ENCODE measurements around the gene MADCAM1.
"Not testable (repeated sequence)": the region's sequence is repeated elsewhere in the genome, so short reads cannot be mapped to it uniquely, and the experiment has no call there.

The MADCAM1 gene

DNA sequence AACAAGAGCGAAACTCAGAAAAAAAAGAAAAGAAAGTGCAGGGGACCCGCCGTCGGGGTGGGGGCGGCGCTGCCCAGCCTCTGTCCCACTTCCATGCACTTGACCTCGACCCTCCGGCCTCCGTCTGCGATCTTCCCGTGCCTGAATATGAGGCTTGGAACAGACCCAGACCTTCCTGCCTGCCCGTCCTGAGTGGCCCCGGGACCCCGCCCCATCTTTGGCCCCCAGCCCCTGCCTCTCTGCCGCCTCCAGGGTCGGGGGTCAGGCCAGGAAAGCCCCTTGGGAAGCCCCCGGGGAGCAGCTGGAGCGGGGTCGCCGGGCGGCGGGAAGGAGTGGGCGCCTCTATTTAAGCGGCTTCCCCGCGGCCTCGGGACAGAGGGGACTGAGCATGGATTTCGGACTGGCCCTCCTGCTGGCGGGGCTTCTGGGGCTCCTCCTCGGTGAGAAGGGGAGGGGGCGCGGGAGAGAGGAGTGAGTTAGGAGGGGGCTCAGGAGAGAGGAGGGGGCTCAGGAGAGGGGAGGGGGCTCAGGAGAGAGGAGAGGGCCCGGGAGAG lies at the start of gene MADCAM1:
Gene MADCAM1 (plus strand): TSS at position 375 of the 554 bp plus-strand sequence. CDS start 14 bp downstream, at position 389.
- no peak for DNase-seq

DNA sequence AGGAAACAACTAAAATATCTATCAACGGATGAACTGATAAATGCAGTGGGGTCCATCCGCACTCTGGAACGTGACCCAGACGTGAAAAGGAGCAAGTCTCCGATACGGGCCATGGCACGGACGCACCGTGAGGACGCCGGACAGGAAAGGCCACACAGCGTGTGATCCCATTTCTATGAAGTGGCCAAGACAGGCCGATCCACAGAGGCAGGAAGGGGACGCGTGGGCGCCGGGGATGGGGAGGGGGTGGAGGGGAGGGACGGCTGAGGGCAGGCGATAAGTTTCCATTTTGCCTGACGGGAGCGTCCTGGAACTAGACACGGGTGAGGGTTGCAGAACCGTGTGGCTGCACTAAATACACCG lies 49.2 kb upstream of the MADCAM1 start:
- DNase-seq = no peak

DNA sequence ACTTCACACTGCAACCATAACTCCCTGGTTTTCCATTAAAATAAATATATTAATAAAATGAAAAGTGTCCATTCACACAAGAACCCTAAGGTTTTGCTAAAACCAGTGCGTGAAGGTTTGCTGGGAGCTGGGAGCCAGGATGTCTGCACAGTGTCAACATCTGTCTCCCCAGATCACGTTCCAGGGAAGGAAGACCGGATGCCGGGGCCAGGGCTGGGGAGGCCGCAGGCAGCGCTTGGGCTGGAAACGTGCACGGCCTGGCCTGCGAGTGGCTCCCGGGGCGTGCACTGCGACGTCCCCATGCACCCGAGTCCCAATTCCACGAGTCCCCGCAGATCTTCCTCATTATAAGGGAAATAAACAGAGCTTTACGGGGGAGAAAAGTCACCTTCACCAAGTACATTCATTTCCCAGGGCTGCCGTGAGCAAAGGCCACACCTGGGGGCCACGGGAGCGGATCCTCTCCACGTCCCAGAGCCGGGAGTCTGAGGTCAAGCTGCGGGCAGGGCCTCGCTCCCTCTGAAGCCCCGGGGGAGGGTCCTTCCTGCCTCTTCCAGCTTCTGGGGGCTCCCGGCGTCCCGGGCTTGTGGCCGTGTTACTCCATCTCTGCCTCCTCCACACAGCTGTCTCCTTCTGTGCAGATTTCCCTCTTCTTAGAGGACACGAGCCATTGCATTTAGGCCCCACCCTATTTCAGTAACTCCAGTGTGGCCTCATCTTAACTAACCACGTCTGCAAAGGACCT lies 48.3 kb upstream of the MADCAM1 start:
- DNase-seq = no peak

DNA sequence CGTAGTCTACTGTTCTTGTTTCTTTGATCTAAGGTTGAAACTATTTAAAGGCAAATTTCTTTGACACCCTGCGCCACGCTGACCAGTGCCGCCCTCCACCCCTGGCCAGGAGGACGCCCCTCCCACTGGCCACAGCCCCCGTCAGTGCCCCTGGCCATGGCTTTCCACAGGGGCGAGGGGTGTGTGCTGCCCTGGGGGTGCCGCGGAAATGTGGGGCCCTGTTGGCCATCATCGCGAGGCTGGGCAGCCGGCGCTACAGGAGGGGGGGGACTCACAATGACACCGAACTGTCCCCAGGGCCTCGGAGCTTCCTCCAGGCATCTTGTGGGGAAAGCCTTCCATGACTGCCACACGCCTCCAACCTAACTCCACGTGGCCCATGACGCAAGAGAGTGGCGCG lies 46.4 kb upstream of the MADCAM1 start:
- DNase-seq = no peak

DNA sequence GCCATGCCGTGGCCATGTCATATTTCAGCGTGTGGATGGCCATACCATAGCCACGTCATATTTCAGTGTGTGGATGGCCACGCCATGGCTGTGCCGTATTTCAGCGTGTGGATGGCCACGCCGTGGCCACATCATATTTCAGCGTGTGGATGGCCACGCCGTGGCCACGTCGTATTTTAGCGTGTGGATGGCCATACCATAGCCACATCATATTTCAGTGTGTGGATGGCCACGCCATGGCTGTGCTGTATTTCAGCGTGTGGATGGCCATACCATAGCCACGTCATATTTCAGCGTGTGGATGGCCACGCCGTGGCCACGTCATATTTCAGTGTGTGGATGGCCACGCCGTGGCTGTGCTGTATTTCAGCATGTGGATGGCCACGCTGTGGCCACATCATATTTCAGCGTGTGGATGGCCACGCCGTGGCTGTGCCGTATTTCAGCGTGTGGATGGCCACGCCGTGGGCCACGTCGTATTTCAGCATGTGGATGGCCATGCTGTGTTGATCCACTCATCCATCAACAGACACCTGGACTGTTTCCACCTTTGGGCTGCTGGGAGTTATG lies 45.3 kb upstream of the MADCAM1 start:
- not testable (repeated sequence) for DNase-seq

DNA sequence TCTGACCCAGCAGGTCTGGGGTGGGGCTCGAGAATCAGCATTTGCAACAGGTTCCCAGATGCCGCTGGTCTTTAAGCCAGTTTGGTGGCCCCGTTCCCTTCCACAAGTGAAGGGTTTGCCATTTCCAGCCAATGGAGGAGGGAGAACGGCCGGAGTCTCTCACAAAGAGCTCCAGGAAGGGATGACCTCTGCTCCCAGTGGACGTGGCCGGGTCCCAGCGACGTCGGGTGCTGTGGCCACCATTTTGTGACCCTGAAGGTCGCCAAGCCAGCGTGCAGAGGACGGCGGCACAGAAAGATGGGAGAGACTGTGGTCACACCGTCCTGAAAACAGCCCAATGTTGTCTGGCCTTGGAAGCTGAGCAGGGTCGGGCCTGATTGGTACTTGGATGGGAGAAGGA lies 43.5 kb upstream of the MADCAM1 start:
- no peak for DNase-seq

DNA sequence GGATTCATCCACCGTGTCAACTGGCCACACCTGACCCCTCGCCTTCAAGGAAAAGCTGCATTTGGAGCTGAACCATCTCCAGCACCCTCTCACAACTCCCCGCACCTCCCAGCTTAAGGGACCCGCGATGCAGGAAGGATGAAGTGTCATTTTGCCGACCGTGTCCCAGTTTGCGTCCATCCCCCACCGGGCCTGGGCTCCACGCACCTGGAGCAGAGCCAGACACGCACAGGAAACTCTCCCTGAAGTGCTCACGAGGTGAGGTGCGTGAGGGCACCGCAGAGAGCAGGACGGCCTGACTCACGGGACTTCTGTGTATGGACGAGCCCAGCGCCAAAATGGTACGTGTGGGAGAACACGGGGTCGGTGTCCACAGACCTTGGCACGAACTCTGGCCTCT lies 42.7 kb upstream of the MADCAM1 start:
- DNase-seq = no peak

DNA sequence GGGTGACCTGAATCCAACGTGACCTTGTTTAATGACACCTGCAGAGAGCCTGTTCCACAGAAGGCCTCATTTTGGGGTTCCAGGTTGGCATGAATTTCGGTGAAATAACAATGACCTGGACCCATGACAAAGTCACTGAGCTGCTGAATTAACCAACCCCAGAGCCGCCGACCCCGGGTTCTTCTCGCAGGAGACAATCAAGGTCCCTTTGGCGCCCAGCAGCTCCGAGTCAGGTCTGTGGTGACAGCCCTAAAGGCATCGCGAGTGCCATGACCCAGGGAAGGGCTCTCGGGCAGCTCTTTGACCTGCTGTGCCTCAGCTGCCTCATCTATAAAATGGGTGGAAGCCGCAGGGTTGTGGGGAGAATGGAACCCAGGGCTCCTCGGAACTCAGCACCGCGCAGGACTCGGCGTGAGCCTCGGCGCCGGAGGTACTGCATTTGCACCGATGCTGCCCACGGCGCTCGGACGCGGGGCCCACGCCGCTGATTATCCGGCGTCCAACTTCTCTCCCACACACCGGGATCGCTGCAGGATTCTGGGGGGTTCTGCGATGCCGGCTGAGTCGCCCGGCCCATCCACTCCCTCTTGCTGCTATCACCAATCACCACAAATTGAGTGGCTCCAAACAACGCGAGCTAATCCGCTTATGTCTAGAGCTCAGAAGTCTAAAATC lies 41.1 kb upstream of the MADCAM1 start:
- no peak for DNase-seq

DNA sequence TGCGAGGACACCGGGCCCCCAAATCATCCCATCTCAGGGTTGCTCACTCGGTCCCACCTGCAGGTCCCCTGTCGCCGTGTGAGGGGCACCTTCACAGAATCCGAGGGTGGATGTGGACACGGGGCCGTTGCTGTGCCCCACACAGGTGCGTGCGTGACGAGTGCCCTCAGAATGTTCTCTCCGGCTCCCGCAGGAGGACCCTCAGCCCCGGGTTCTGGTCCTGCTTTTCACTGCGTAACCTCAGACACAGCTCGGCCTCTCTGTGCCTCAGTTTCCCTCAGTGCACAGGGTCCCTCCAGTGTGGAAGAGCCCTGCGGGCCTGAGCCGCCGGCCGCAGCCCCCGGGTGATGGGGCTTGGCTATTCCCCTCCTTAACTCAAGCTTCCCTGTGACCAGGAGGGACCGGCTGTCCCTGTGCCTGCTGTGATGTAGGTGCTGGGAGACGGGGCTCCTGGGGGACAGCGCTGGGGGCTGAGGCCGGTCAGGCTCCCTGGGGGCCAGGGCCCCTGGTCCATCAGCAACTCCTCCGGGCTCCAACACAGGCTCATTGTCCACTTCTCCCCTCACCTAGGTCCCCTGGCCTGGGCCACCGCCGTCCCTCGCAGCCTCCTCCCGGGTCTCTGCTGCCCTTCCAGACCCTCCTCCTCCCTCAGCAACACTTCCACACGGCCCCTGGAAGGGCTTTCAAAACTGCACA lies 40.3 kb upstream of the MADCAM1 start:
- no peak for DNase-seq

DNA sequence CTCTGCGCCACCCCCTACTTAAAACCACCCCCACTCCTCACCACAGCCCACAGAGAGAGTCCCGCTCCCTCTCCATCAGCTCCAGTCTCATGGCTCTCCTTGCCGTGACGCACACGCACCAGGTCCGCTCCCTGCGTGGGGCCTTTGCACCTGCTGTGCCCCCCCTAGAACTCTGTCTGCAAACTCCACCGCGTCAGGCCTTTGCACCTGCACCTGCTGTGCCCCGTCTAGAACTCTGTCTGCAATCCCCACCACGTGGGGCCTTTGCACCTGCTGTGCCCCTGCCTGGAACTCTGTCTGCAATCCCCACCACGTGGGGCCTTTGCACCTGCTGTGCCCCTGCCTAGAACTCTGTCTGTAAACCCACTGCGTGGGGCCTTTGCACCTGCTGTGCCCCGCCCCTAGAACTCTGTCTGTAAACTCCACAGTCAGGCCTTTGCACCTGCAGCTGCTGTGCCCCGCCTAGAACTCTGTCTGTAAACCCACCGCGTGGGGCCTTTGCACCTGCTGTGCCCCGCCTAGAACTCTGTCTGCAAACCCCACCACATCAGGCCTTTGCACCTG lies 39.7 kb upstream of the MADCAM1 start:
- DNase-seq = no peak

DNA sequence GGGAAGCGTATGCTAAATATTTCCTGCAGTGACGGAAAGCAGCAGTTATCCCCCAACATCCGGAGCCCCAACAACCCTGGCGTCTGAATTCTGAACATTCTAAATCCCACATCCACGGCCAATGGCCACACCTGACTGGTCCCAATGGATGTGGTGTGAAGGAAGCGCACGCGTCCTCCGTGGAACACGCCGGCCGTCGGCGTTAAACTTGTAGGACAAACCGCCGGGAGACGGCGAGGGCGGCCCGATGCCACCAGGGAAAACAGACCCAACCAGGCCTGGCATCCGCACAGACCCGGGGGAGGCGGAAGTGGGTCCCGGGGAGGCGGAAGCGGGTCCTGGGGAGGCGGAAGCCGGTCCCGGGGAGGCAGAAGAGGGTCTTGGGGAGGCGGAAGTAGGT lies 38.6 kb upstream of the MADCAM1 start:
- DNase-seq = no peak

DNA sequence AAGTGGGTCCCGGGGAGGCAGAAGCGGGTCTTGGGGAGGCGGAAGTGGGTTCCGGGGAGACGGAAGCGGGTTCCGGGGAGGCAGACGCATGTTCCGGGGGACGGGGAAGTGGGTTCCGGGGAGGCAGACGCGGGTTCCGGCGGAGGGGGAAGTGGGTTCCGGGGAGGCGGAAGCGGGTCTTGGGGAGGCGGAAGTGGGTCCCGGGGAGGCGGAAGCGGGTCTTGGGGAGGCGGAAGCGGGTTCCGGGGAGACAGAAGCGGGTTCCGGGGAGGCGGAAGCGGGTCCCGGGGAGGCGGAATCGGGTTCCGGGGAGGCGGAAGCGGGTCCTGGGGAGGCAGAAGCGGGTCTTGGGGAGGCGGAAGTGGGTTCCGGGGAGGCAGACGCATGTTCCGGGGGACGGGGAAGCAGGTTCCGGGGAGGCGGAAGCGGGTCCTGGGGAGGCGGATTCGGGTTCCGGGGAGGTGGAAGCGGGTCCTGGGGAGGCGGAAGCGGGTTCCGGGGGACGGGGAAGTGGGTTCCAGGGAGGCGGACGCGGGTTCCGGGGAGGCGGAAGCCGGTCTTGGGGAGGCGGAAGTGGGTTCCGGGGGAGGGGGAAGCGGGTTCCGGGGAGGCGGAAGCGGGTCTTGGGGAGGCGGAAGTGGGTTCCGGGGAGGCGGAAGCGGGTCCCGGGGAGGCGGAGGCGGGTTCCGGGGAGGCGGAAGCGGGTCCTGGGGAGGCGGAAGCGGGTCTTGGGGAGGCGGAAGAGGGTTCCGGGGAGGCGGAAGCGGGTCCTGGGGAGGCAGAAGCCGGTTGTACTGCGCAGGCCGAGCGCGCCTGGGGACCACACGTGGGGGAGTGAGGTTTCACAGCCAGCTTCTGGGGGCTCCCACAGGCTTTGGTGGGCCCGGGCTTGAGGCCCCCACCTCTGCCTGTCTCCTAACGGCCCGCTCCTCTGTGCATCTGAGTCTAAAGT lies 37.9 kb upstream of the MADCAM1 start:
- DNase-seq = no peak

DNA sequence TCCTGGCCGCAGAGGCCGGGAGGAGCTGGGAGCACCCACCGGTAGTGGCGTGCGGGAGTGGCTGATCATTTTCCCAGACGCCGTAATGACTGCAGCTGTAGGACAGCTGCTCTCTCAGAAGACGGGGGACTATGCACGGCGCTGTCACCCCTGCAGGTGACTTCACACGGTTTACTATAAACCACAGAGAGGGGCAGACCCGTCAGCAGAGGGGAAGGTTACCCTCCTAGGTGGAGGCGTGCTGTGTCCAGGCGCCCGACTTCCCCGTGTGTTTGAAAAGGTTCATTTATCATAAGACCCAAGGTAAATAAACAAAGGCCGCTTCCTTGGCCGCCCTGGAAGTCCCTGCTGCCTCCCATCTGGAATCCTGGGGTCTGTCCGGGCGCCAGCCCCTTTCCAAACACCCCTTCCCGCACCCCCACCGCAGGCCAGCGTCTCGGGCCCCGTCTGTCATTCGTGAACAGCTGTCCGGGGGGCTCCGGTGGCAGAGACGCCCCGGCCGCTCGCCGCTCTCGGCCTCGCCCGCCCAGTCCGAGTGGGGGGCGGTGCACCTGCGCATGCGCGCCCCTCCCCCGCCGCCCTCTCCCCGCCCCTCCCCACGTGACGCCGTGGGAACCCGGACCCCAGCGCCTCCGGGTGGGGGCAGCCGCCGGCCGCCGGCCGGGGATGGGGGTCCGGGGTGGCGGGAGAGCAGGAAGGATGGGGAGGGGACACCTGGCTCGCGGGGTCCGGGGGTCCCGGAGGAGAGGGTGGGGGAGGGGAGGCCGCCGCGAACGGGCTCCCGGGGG lies 36.4 kb upstream of the MADCAM1 start:
- DNase-seq = no peak

DNA sequence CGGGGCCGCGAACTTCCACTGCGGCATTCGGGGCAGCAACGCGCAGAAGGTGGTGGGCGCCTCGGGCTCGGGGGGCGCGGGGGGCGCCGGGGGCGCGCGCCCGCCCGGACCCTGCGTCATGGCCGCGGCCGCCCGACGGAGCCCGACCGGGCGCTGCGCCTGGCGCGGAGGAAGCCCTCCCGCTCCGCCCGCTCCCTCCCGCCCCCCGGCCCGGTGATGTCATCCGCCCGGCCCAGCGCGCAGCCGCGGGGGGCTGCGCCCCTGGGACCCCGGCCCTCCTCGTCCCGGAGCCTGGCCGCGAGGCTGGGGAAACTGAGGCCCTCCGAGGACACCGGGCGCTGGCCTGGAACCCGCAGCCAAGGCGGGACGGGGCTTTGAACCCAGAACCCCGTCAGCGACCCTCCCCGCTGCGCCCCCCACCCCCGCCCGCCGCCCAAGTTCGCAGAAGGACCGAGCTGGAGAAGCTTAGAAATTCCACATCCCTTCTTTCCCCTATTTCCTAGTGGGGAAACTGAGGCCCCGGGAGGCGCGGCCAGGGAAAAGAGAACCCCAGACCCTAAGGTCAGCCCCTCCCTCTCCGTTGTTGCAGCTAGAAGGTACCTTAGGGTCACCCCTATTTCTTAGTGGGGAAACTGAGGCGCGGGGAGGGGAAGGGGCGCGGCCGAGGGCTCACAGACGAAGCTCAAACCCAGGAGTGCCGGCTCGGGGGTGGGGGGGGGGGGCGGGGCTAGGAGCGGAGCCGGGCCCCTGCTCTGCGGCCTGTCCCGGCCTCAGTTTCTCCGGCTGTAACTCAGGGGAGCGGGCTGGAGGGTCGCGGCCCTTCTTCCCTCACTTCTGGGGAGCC lies 35.2 kb upstream of the MADCAM1 start, which contains the start of gene SHC2:
Gene SHC2 (minus strand): TSS at position 157 of the 844 bp plus-strand sequence. CDS start 37 bp downstream, at position 120.
- DNase-seq = no peak

DNA sequence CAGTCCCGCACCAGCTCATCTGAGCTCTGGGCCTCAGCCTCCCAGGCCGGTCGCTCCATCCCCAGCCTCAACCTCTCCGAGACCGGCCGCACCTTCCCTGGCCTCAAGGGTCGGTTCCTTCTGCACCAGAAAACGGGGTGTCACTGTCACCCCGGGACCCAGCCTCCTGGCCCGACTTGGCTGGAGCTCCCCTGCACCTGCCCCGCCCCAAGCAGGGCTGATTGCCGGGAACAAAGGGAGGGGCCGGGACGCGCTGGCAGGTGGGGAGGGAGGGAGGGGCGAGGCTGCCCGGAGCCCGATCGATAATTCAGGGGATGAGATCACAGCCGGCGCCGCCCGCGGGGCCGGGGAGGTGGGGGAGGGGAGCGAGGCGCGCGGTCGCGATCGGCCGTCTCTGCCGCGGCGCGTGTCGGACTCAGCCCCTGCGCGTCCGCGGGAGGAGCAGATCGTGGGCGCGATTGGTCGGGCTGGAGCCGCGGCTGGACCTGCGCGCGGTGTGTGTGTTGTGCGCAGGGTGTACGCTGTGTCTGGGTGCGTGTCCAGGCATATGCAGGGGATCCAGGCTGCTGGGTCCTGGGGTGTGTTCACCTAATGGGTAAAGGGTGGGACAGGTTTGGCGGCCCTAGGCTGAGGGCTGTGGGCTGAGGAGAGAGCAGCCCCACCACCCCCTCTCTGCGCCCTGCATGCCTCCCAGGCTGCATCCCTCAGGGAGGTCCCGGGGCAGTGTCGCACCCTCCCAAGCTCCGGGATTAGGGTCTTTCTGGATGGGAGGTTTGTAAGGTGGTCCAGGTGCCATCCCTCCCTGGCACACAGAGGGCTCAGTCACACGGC lies 34.4 kb upstream of the MADCAM1 start:
- no peak for DNase-seq

DNA sequence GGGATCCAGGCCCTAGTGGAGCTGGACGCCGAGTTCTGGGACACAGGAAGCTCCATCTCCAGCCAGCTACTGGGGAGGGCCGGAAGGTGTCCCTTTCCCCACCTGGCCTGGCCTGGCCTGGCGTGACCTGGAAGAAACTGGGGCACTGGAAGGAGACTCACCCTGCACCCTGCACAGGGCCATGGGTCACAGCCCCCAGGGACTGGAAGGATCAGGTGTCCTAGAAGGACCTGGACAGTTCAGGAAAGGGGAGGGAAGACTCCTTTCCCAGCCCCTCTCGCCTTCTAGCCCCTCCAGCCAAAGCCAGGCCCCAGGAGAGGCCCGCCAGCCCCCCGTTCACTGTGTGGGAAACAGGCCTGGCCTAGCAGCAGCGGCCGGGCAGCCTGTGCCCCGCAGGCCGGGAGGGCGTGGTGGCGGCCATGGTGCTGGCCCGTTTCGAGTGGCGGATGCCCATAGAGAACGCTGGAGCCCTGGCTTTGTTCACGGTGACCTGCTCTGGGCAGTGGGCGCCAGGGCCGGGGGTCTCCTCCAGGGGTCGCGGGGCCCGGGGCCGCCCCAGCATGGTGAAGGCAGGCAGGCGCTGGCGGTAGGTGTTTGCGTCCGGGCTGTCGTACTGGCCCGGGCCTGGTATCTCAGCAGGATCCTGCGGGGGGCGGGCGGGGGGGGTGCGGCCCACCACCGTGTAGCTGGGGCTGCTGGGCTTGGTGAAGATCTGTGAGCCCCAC lies 32.6 kb upstream of the MADCAM1 start:
- no peak for DNase-seq

DNA sequence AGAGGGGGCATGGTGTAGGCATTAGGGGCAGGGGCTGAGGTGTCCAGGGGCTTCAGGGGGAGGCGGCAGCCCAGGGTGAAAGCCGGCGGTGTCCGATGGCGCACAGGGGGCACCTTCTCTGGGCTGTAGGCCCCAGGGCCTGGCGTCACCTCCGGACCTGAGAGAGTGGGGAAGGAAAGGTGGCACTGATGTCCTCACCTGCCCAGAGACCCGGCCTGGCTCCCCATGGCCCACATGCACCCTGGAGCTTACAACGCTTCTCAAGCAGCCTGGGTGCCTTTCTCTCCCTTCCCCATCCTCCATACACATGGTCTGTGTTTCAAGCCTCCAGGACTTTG lies 32.1 kb upstream of the MADCAM1 start:
- no peak for DNase-seq

DNA sequence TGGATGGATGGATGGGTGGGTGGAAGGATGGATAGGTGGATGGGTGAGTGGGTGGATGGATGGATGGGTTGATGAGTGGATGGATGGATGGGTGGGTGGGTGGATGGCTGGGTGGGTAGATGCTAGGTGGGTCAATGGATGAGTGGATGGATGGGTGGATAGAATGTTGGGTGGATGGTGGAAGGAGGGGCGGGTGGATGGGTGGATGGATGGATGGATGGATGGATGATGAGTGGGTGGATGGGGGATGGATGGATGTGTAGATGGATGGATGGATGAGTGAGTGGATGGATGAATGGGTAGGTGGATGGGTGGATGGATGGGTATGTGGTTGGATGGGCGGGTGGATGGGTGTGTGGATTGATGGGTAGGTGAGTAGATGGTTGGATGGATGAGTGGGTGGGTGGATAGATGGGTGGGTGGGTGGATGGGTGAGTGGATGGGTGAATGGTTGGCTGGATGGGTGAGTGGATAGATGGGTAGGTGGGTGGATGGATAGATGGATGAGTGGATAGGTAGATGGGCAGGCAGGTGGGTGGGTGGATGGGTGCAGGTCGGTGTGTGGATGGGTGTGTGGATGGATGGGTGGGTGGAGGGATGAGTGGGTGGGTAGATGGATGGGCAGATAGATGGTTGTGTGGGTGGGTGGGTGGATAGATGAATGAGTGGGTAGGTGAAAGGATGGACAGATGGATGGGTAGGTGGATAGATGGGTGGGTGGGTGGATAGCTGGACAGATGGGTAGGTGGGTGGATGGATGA lies 31.1 kb upstream of the MADCAM1 start:
- DNase-seq = no peak

Data from CD4-positive, alpha-beta T cell treated with Interferon alpha-2 for 1 hour (primary cell).